ENCODE measurements around the gene DYNC1I1. TPM values are rescaled to one million over a fixed set of nuclear protein-coding genes. Genes with fewer than 3 reads are reported as not detected.

Gene DYNC1I1
- total and polyA plus RNA-seq, 2 of the 4 experiments (the other 2 are of a cell fraction): under 0.01 to 0.15 TPM

DNA sequence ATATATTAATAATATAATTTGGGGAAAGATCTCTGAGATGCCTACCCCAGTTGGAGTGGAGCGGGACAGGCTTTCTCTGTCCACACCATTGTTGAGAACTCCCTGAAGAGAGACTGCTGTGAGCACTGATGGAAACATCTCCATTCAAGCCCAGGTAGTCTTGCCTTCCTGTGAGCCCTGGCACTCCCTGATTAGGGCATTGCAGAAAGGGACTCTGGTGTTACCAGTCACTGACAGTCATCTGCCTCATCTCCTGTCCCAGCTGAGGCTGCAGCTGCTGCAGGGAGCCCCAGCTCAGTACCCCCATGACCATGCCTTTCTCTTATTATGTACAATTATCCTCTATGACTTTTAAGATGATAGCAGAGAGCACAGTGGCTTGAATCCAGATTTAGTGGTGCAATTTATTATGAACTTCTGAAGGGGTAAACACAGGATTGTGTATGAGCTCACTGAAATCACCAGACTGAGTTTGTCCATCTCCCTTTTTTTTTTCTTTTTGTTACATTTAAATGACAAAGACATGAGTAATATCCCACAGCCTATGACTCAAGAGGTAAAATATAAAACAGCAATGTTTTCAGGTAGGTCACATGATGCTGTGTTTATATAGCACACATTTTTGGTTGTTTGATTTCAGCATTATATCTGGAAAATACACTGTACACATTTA lies 312.7 kb downstream of the DYNC1I1 start:
- dilution Hi-C loops (cut with HindIII; ENCODE audit: low sequenced_read_pairs, unreplicated experiment) (no loop called here), in situ Hi-C loops (cut with MboI; ENCODE audit: low sequenced_read_pairs) (no loop called here), intact Hi-C loops (cut with micrococcal nuclease) (no loop called here)
- Histone ChIP-seq H3K9me3 (ENCODE audit: control insufficient read depth, insufficient read depth, low read length) (no peaks in the 10 kb centered on the region), H3K27ac (ENCODE audit: insufficient read depth, low read length) (no peak overlapping the region), H3K9ac (ENCODE audit: low read depth, low read length) (no peak overlapping the region), H3K4me3 (ENCODE audit: insufficient read depth, low read depth, low read length) (no peak overlapping the region), H2BK15ac (ENCODE audit: low read depth, low read length) (no peak overlapping the region), H2AFZ (replicated peaks; ENCODE audit: low read length, poor library complexity) (no peak overlapping the region), H3K14ac (replicated peaks; ENCODE audit: low read depth, low read length) (no peak overlapping the region), H4K5ac (ENCODE audit: low read depth, low read length) (no peak overlapping the region), H3K4ac (ENCODE audit: low read depth, low read length) (peak overlapping the region; percentile 50; the same call in 1 of the 2 replicates), H2BK20ac (ENCODE audit: low read depth, low read length) (0 out of 2 replicates have a peak overlapping the region, but pooled peaks have one; percentile 14), H3K4me2 (ENCODE audit: low read depth, low read length) (peak overlapping the region; percentile 5; the same call in 1 of the 2 replicates), H3K23ac (ENCODE audit: low read depth, low read length) (no peak overlapping the region), H3K56ac (ENCODE audit: extremely low read depth, insufficient read depth, low read length) (no peak overlapping the region), H4K91ac (ENCODE audit: insufficient read depth, low read depth, low read length) (no peak overlapping the region), H2AK5ac (ENCODE audit: low read depth, low read length) (no peak overlapping the region), H2BK120ac (ENCODE audit: low read depth, low read length) (no peak overlapping the region), H3K18ac (ENCODE audit: low read depth, low read length) (no peak overlapping the region; the same call in 1 of the 2 replicates), H2BK5ac (ENCODE audit: low read depth, low read length, poor library complexity, severe bottlenecking) (no peak overlapping the region), H3K79me1 (ENCODE audit: low read depth in 1 of 2, low read length in 2 of 2) (no peaks in the 10 kb centered on the region), H2AK9ac (replicated peaks; ENCODE audit: low read depth, low read length, poor library complexity) (no peak overlapping the region), H3K36me3 (ENCODE audit: control insufficient read depth, insufficient read depth, low read length) (no peaks in the 10 kb centered on the region), H4K8ac (ENCODE audit: low read depth in 2 of 2, low read length in 2 of 2) (no peak overlapping the region), H3K9me1 (ENCODE audit: insufficient read depth, low read length) (peaks cover 3% of the 10 kb centered on the region; the same call in 1 of the 2 replicates), H3K27me3 (ENCODE audit: control insufficient read depth, insufficient read depth, low read length) (no peaks in the 10 kb centered on the region), H3K4me1 (ENCODE audit: control insufficient read depth, insufficient read depth, low read length) (peaks cover 3% of the 10 kb centered on the region), H4K20me1 (ENCODE audit: insufficient read depth, low read length) (no peaks in the 10 kb centered on the region)
- POLR2A ChIA-PET (ENCODE audit: unreplicated experiment): no interaction called here
- BruUV-seq (replicated peaks): no TSS peak
- no CpG with 5 or more reads among the region's 1 CpG for WGBS, 2 experiments (ENCODE audit: extremely low coverage in 2 of 2, insufficient read length in 1 of 2)
- DNase-seq: peak; percentile 68
- CTCF ChIA-PET: interaction anchor here (0.6 to 1.4 kb wide), 3 partner anchors 11 to 942 kb away, joined by 3 to 4 read pairs (median 3); no protein-coding TSS in a partner anchor
- TF ChIP-seq USF2 (IDR thresholded peaks at IDR 0.05; ENCODE audit: low read depth, low read length): peak; percentile 56; the same call in 1 of the 2 replicates
- TF ChIP-seq CTCF (conservative IDR thresholded peaks at IDR 0.05; ENCODE audit: low read depth, low read length): no peak
- peak; percentile 35 for ATAC-seq (ENCODE audit: low read depth)
